SU-DHL-6 (cell line): Measurements from ENCODE around the gene PDK4.

ENCODE experiments used
- CTCF ChIP-seq: fragments of 200-600 bp; sonication (generic); IDR thresholded peaks from one replicate; pipeline ENCODE4 v1.5.1; 2017; ENCODE audit warnings: antibody characterized with exemption, mild to moderate bottlenecking, low read length, moderate library complexity; ENCODE audit not compliant: insufficient read depth, poor library complexity, severe bottlenecking
- EZH2phosphoT487 ChIP-seq: fragments of 200-600 bp; sonication (generic), shearing (Covaris generic); conservative IDR thresholded peaks from 2 replicates; pipeline ENCODE4 v1.6.1; 2018; ENCODE audit warnings: mild to moderate bottlenecking, antibody characterized with exemption, low read length, moderate library complexity, mixed read lengths

DNA sequence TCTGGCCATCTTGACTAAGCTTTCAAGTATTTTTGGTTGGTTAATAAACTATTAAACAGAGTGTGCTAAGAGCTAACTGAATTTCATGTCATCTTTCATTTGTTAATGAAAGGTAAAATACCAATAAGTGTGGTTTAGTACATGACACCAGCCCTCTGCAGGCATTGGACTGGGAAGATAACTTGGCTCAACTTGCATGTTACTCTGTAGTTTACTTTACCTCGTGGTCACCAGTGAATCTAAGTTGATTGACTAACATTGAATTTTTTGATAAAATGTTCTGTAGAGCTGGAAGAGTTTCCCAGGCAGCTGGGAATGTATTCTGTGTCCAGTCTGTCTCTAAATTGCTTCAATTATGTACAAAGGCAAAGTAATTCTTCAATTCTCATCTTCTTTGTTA, 60.7 kb downstream of the PDK4 start:
- TF ChIP-seq CTCF (no peak), EZH2phosphoT487 (no peak)
